Amygdala (tissue), 56 donors: ENCODE data around the gene AGBL1.

Experiments used
- DNase-seq, 56 donors: peaks; one replicate each; lab custom pipeline; 2025; lab: John Stamatoyannopoulos, UW

Gene AGBL1

DNA sequence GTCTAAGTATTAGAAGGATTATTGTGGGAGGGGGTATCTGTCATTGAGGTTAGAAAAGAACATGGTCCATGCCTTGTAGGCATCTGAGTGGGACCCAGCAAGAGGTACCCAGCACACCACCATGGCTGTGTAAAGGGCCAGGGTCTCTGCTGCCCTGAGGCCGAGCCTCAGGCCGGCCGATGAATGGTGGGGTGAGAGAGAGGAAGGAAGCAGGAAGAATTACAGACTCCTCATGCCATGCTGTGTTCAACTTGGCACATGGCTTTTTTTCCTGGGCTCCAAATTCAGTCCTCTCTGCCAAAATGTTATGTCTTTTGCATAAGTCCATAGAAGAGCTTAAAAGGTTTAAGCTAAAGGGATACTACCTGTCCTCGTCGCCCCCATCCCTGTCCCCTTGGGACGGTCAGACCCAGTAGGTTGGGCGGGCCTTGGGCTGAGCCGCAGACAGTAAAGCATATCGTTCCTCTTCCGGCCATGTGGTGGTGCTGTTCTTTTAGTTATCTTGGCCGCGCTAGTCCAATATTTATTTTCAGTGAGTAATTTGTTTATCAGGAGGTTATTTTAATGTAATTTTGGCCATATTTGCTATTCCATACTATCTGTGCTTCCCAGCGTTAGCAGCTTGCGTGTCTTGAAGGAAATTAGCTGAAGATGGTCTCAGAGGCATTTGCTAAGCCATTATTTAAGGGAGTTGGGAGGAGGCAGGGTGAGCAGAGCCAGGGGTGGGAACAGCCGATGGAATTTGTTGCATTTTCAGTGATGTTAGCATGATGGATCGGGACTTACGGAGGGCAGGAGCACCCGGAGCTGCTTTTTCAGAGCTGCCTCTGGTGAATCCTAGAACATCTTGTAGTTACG, 152.4 kb downstream of the AGBL1 start:
- peak in 21 of 56 donors; percentile 1 to 51 (median 6) for DNase-seq

DNA sequence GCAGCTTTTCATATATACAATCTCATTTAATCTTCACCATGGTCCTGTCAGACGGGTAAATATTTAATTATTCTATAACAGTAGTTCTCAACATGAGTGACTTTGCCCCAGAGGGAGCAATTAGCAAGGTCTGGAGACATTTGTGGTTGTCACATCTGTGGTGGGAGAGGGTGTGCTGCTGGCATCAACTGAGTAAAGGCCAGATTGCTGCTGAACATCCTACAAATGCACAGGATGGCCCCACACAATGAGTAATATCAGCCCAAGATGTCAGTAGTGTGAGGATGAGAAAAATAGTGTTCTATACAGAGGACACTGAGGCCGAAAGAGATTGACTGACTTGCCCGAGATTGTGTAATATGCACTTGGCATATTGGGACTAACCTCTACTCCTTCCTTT, 156.0 kb downstream of the AGBL1 start:
- no peak for DNase-seq

DNA sequence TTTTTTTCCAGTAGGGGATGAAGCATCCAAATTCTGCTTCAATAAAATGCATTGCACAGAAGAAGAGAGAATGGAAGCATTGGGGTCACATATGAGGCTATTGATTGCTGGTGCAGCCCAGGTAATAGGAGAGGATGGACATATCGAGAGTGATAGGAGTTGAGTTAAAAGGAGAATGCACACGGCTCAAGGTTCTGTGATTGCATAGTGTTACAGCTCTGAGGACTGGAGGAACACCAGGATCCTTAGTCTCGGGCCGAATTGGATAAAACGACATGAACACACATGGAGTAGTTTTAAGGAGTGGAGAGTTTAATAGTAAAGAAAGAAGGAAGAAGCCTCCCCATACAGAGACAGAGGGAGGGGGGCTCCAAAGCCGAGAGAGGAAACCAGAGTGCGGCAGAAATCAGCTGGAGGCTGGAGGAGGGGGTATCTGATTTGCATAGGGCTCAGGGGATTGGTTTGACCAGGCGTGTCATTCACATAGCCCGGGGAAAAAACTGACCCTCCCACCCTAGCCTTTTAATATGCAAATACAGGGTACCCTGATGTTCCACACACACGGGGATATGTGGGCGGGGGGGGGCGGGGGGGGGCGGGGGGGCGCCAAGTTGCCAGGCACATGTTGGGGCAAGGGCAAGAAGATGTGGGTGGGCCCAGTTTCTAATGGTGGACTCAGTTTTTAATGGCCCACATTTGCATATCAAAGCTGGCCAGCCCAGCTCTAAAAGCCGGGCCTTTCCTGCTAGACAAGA, 156.9 kb downstream of the AGBL1 start:
- peak in 2 of 56 donors; percentile 1 to 10 for DNase-seq

DNA sequence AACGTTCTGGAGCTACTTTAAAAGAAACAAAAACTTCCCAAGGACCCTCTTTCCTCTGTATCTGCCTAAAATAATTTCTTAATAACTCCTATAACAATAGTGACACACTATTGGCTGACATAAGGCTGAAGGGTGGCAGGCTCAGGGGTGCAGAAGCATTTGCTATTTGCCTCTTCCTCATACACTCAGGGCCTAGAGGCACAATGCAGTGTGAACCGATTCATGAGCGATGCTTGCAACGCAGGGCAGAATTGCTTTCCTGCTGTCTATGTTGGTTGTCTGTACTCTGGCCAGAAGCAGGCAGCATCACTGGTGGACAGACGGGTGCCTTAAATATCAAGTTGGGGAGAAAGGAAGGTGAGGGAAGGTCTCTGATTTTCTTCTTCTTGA, 157.4 kb downstream of the AGBL1 start:
- no peak for DNase-seq

DNA sequence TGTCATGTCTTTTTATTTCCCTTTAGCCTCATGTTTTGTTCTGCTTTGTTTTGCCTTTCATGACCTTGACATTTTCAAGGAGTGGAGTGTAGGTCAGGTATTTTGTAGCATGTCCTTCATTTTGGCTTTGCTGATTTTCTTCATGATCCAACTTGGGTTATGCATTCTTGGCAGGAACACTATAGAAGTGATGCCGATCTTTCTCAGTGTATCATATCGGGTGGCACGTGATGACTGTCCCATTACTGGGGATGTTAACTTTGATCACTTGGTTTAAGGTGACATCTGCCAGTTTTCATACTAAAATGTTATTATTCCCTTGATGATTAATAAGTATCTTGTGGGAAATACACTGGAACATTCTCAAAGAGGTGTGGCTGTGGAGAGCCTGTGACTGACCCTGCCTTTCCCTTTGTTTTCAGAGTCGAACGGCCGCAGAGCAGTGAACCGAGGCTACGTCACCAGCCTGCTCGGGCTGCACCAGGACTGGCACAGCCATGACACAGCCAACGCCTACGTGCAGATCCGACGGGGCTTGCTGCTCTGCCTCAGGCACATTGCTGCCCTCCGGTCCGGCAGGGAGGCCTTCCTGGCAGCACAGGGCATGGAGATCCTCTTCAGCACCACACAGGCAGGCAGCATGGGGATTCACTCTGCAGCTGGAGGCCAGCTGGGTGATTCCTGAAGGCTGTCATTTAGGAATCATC, 167.7 kb downstream of the AGBL1 start:
- no peak for DNase-seq

DNA sequence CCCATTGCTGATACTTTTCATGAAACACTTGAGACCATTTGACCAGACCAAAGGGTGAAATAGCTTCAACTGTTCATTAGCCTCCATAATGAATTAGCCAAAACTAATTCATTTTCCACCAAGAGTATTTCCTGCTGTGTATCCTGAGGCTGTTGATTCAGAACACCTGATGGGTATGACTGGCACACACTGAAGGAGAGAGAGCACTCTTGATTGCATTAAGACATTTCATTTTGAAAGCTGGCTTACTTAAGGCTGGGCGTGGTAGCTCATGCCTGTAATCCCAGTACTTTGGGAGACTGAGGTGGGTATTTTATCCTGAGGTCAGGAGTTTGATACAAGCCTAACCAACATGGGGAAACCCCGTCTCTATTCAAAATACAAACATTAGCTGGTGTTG, 175.6 kb downstream of the AGBL1 start:
- no peak for DNase-seq

DNA sequence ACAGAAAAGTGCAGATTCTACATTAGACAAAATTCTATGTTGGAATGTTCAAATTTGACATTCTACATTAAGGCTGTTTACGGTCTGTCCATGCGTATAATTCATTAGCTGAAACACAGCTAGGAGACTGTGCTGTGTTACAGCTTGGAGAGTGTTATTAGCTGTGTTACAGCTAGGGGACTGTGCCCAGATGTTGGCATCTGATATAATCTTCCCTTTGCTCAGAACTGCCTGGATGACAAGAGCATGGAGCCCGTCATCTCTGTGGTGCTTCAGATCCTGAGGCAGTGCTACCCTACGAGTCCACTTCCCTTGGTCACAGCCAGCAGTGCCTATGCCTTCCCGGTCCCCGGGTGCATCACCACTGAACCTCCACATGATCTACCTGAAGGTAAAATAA, 177.0 kb downstream of the AGBL1 start:
- no peak for DNase-seq

DNA sequence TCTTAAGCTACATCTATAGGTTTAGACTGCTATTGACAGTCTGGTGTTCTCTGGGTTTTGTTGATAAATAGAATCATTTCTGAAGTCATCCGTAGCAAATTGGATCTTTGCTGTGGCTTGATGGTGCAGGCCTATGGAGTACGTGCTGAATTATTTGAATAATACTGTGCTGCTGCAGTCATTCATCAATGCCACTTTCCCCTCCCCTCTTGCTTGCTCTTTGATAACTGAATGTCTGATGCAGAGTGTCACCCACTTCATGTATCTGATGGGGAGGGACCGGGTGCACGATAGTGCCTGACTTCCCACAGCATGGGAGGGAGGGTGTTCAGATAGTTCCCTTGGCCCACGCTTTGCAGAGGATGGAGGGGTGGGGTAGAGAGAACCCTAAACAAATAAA, 179.9 kb downstream of the AGBL1 start:
- no peak for DNase-seq

DNA sequence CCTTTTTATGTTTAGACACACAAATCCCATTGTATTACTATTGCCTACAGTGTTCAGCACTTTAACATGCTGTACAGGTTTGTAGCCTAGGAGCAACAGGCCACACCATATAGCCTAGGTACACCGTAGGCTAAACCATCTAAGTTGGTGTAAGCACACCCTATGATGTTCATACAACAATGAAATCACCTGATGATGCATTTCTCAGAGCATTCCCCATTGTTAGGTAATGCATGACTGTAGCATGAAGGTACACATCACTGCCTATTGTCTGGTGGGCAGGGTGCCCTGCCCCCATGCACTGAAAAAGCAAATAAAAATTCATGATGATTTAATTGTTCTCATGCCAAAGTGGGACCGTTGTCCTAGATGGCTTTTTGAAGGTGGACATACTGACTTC, 183.6 kb downstream of the AGBL1 start:
- DNase-seq, result no peak

DNA sequence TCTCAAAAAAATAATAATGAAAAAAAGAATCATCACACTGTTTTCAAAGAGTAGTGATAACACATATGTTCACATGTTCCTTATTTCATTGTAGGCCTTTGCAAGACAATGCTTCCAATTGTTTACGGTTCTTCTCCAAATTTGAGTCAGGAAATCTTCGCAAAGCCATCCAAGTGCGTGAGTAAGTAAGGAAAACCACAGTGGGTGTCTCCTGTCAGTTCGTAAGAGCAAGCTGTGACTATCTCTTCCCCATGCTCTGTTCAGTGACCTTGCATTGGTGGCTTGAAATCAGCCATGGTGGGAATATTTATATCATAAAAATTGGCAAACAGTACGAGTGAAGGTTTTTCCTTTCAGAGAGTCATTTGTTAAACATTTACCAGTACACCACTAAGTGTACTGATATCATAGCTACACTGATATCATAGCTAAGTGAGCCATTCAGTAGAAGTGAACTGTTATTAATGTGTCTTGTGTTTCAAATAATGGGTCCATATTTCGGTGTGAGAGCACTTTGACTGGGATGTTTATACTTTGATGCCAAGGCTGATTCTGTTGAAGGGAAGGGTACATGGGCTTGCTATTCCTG, 187.3 kb downstream of the AGBL1 start:
- no peak for DNase-seq

DNA sequence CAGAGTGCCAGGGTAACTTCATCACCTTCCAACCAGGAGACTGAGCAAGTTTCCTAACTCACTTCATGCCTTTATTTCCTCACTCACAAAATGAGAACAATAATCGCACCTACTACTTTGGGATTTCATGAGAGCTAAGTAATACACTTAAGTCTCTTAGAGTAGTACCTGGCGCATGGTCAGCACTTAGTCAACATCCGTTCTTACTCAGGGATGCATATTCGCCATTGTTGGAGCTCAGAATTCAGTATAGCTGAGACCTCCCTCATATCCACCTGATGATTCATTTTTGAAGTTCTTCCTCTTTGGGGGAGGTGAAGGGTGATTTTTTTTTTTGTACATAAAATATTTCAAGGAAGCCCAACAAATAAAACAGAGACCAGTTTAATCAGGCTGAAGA, 188.2 kb downstream of the AGBL1 start:
- no peak for DNase-seq

DNA sequence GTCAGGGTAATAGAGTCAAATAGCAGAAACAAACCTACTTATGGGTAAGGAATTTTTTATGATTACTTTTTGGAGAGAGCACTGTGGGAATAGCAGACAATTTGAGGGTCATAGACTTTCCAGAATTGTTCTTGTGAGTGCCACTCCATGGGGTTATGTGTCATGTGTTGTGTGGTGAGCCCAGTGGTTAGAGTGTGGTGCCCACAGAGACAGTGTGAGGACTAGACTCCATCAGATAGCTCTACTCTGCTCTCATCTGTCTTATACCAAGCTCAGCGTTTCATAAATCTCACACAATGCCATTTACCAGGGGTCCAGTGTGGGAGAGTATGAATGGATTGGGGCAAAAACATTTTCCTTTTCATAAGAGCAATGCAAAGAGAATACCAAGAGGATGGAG, 188.9 kb downstream of the AGBL1 start:
- no peak for DNase-seq

DNA sequence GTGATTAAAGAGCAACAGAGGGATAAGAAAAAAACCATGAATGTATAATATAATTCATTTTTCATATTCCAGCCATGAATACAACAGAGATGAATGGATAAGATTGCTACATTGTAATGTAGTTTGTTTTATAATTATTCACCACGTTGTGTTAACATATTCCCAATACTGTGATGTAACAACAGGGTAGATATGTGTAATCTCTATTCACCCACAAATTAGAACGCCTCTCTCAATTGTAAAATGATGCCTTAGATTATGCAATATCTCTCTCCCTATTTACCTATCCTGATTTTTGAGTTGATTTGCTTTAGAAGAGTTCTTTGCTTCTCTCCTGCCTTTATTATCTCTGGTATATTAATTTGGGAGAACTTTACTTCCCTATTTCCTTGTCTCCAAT, 193.6 kb downstream of the AGBL1 start:
- DNase-seq, result no peak

DNA sequence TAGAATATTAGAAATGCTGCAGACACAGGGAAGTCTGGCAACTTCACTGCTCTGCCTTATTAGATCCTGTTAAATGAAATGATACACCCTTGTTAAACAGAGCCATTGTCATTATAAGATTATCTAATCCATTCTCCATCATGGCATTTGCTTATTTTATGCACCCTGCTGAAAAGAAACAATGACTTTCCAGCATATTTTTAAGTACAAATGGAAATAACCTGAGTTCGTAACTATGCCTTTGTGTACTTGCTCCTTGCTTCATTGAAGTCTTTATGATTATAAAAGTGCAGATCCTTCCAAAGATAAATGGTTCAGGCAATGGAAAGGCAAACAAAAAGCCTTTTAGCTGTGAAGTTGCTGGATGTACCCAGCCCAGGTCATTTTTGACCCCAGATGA, 195.7 kb downstream of the AGBL1 start:
- no peak for DNase-seq

DNA sequence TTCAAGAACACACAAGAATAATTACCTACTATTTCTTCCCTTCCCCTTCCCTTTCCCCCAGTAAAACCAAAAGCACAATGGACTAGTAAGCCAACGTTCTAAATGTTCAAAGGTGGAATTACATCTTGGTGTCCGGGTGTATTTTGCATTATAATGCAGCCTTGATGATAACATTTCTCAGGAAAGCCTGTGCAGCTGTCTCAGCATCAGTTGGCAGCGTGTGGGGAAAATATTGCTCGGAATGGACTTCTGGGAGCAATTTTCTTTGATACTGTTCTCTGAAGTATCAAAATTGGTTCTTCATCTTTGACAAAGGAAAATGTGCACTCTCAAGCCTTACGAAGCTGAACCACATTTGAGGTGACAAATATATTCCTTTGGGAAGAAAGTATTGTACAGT, 198.9 kb downstream of the AGBL1 start:
- no peak for DNase-seq

DNA sequence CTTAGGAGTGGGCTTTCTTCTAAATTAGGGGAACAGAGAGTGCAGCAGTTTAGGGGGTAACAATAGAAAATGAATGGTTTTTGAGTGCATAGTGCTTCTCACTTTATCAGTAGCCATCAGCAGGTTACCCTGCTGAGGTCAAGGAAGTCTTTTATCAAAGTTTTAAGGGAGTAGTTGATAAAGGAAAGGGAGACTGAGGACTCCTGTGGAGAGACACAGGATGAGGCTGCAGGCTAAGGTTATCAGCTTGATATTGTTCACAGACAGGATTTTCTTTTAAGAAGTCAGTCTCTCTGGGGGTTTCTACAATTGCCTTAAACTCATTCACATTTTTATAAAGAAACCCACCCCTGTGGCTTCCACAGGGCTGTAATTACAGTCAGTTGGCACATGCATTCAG, 205.0 kb downstream of the AGBL1 start:
- DNase-seq, result no peak

DNA sequence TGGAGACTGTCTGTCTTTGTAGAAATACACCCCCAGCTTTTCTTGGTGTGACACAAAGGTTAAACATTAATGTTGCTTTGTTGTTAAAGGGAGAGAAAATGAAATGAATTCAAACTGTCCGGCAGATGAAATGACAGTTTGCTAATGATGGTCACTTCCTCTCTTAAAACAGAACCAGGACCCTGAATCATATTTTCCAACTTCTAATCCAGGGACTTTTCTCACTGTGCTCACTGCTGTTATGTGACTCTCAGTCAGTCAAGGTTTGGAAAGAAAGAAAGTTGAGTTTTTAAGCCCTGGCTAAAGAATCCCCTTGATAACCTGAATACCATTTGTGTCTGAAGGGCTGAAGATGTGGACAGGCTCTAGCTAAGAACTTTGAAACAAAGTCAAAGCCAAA, 215.8 kb downstream of the AGBL1 start:
- no peak for DNase-seq

DNA sequence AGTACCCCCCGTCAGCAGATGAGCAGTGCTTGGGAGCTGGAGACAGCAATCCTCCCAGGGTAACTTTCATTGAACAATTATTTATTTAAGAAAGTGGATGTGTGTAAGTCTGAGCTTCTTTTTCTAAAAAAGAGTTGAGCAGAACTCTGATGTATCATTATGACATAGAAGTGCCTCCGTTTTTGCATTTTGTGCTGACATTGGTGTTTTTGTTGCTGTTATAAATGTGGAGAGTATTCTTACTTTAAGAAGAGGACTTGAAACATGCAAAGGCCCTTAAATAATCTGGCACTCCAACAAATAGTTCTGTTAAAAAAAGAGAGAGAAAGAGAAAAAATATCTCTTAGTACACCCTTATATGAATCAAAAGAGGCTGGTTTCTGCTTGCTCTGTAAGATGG, 217.1 kb downstream of the AGBL1 start:
- no peak for DNase-seq

DNA sequence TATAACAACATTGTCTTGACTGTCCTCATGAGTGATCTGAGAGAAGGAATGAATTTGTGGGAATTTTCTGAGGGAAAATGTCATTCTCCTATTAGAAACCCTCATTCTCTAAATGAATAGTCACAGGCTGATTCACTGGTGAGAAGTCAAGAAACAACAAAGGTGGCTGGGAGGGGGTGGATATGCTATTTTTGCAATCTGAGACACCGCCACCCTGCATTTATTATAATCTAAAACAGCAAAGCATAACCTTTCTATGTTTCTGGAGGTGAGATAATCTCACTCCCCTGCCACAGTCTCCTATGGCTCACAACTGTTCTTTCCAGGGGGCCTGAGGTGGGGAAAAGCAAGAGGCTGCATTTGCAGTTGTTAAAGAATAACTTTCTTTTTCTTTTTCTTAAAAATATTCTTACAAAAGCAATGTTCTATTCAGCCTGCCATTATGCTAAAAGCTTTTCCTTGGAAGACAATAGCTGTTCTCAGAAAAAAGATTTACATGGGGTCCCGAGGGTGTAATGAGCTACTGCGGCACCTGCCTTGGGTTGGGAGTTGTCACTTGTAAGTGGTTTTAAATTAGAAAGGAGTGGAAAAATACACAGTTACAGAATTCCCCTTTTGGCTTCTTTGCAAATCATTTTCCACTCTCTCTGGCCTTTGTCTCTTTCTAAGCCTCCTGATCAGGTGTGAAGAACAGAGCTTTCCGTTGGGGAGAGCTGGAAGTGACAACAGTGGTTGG, 220.9 kb downstream of the AGBL1 start:
- no peak for DNase-seq

DNA sequence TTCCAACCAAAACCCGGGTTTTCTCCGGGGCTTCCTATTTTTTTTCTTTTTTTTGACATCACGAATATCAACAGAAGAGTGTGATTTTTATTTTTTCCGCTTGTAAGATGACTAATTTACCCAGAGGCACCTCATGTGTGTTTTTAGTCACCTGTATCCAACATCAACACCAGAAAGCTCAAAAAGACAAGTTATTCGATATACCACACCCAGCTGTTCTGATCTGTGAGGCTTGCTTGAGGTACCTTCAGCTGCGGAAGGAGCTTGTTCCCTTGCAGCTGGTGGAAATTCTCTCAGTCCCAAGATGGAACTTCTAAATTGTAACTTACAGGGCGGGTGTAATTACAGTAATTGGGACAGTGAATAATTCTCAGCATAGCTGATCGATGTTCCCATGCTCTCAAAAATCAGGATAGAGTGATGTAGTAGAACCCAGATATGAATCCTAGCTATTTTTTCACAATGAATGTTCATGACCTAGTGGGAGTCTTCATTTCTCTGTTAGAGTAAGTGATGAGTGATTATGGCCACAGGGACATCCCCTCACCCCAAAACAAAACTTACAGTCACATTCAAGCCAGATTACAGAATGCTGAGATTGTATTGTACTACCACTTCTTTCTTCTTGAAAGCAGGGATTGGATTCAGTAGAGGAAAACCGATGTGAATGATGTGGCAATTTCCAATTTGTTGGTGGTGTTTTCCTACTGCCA, 232.1 kb downstream of the AGBL1 start:
- no peak for DNase-seq
